SU-DHL-6 (cell line): Measurements from ENCODE around the gene CDH11.

ENCODE experiments used
- H2AFZ ChIP-seq: fragments of 200-600 bp; sonication (generic); 2 replicates; pipeline ENCODE4 v1.6.1; 2014; ENCODE audit warnings: low read depth, mild to moderate bottlenecking, moderate library complexity, mixed read lengths, antibody characterized with exemption, low read length; ENCODE audit not compliant: severe bottlenecking
- H3F3A ChIP-seq: fragments of 200-600 bp; shearing (Covaris generic); 2 replicates; pipeline ENCODE4 v1.6.0; 2016; ENCODE audit warnings: antibody characterized with exemption, mild to moderate bottlenecking; ENCODE audit not compliant: insufficient read depth
- H3K27ac ChIP-seq: fragments of 200-600 bp; sonication (generic); 2 replicates; pipeline ENCODE4 v1.5.1; 2016; ENCODE audit warnings: low read depth, mild to moderate bottlenecking, low read length, moderate library complexity, mixed read lengths
- H3K27me3 ChIP-seq: fragments of 200-600 bp; sonication (generic), shearing (Covaris generic); 2 replicates; pipeline ENCODE4 v1.6.0; 2014; ENCODE audit warnings: mild to moderate bottlenecking, low read length
- H3K36me3 ChIP-seq: fragments of 200-600 bp; sonication (generic); 2 replicates; pipeline ENCODE4 v1.6.1; 2014; ENCODE audit warnings: mild to moderate bottlenecking, low read length, mixed read lengths
- H3K4me2 ChIP-seq: fragments of 300-600, 200-600 bp; shearing (Covaris generic), sonication (generic); 2 replicates; pipeline ENCODE4 v1.6.0; 2014; ENCODE audit warnings: low read length, low read depth, mild to moderate bottlenecking; ENCODE audit not compliant: poor library complexity, severe bottlenecking
- H3K4me3 ChIP-seq: fragments of 200-600 bp; sonication (generic); 2 replicates; pipeline ENCODE4 v1.5.1; 2014; ENCODE audit warnings: antibody characterized with exemption, low read length, mild to moderate bottlenecking, mixed read lengths; ENCODE audit not compliant: insufficient read depth, poor library complexity, severe bottlenecking
- H3K79me2 ChIP-seq: fragments of 200-600 bp; sonication (generic); 2 replicates; pipeline ENCODE4 v1.6.1; 2014; ENCODE audit warnings: mild to moderate bottlenecking, low read length, moderate library complexity; ENCODE audit not compliant: insufficient read depth
- H3K9ac ChIP-seq: fragments of 200-600 bp; sonication (generic); 2 replicates; pipeline ENCODE4 v1.7.0; 2014; ENCODE audit warnings: mild to moderate bottlenecking, low read length
- H3K9me2 ChIP-seq: fragments of 200-600 bp; sonication (generic); replicated peaks from 2 replicates; pipeline ENCODE4 v1.6.1; 2014; ENCODE audit warnings: low read length; ENCODE audit not compliant: insufficient read depth
- H3K9me3 ChIP-seq: fragments of 200-600 bp; sonication (generic); 2 replicates; pipeline ENCODE4 v1.6.1; 2014; ENCODE audit warnings: low read length, mixed read lengths; ENCODE audit not compliant: insufficient read depth
- H4K20me1 ChIP-seq: fragments of 200-600 bp; sonication (generic); 2 replicates; pipeline ENCODE4 v1.6.1; 2014; ENCODE audit warnings: low read depth, mild to moderate bottlenecking, antibody characterized with exemption, low read length, moderate library complexity, mixed read lengths
- CTCF ChIP-seq: fragments of 200-600 bp; sonication (generic); IDR thresholded peaks from one replicate; pipeline ENCODE4 v1.5.1; 2017; ENCODE audit warnings: antibody characterized with exemption, mild to moderate bottlenecking, low read length, moderate library complexity; ENCODE audit not compliant: insufficient read depth, poor library complexity, severe bottlenecking
- EZH2phosphoT487 ChIP-seq: fragments of 200-600 bp; sonication (generic), shearing (Covaris generic); conservative IDR thresholded peaks from 2 replicates; pipeline ENCODE4 v1.6.1; 2018; ENCODE audit warnings: mild to moderate bottlenecking, antibody characterized with exemption, low read length, moderate library complexity, mixed read lengths

Gene CDH11

DNA sequence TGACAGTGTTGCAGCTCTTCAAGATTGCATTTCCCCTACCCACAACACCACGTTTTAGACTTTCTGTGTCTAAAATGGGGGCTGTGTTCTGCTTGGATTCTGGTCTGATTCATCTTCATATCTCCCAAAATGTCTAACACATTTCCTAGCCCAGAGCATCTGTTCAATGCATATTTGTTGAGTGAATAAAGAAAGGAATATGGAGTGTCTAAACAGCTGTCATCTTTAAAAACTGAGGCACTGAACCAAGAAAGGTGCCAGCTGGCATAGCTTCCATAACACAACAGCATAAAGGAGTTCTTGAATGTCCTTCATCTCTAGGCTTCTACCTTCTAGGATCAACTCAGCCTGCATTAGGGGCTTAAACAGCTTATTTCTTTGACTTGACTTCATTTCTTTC, 67.4 kb downstream of the CDH11 start:
- Histone ChIP-seq H3F3A (no peaks in the 10 kb centered on the region), H3K9me3 (no peaks in the 10 kb centered on the region), H3K36me3 (no peaks in the 10 kb centered on the region), H3K9me2 (no peaks in the 10 kb centered on the region), H3K27me3 (no peaks in the 10 kb centered on the region), H3K27ac (no peak overlapping the region), H3K4me3 (no peak overlapping the region), H3K4me2 (no peak overlapping the region), H3K9ac (no peak overlapping the region), H2AFZ (no peak overlapping the region), H3K79me2 (no peaks in the 10 kb centered on the region), H4K20me1 (no peaks in the 10 kb centered on the region)
- TF ChIP-seq EZH2phosphoT487 (no peak), CTCF (no peak)

GRCh38 chr16:65049679-65050078, 72.2 kb downstream of the CDH11 start:
- Histone ChIP-seq H3K79me2 (no peaks in the 10 kb centered on the region), H2AFZ (no peak overlapping the region), H3K27ac (no peak overlapping the region), H3K4me3 (no peak overlapping the region), H3K9me3 (no peaks in the 10 kb centered on the region), H3K9me2 (no peaks in the 10 kb centered on the region), H3K27me3 (no peaks in the 10 kb centered on the region), H4K20me1 (no peaks in the 10 kb centered on the region), H3F3A (no peaks in the 10 kb centered on the region), H3K36me3 (no peaks in the 10 kb centered on the region), H3K4me2 (no peak overlapping the region), H3K9ac (no peak overlapping the region)
- TF ChIP-seq EZH2phosphoT487 (no peak), CTCF (no peak)

DNA sequence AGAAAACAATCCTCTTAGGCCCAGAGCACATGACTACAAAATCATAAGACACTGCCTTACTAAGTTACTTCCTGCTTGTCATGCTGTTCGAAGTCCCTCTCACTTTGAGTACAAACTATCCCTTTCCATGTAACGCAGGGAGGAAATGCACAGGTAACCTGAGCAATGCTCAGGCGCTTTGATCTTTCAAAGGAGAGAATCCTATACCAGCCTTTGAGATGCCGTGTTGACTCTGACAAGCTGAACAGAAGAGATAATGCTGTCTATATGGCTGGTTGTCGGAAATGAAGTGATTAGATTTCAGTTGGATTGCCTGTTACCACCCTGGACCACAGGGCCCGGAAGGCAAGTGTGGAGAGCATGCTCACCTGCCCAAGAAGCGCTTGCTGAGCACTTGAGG, 75.9 kb downstream of the CDH11 start:
- H3K9me2 ChIP-seq = no peaks in the 10 kb centered on the region
- no peak for TF ChIP-seq EZH2phosphoT487
- TF ChIP-seq CTCF = no peak
- H3K36me3 ChIP-seq = no peaks in the 10 kb centered on the region

More for the DNA sequence above, 75.9 kb downstream of the CDH11 start:
- Histone ChIP-seq H2AFZ (no peak overlapping the region), H3K27me3 (no peaks in the 10 kb centered on the region), H3K9ac (no peak overlapping the region), H3F3A (no peaks in the 10 kb centered on the region), H3K4me2 (no peak overlapping the region), H3K27ac (no peak overlapping the region), H3K79me2 (no peaks in the 10 kb centered on the region), H3K9me3 (no peaks in the 10 kb centered on the region), H4K20me1 (no peaks in the 10 kb centered on the region), H3K4me3 (no peak overlapping the region)
